MCF 10A (cell line): ENCODE results near the gene PCAT7. TPM values are rescaled to one million over a fixed set of nuclear protein-coding genes. Genes with fewer than 3 reads are reported as not detected.

Experiments used
- BruUV-seq: library from RNA; stranded (reverse); fragments of 400-500 nt; replicated peaks from 2 replicates; lab custom pipeline; 2021; lab: Mats Ljungman, UMichigan
- CTCF ChIA-PET: fragments of 300-600 bp; sonication (Branson Sonifier 250); formaldehyde crosslinking; extraction: SDS; loops from one replicate; lab custom pipeline; 2021; ENCODE audit warnings: antibody characterized with exemption, inconsistent platforms; lab: Yijun Ruan, JAX
- POLR2A ChIA-PET: fragments of 300-600, 350-650 bp; sonication (Branson Sonifier 250); formaldehyde crosslinking; extraction: SDS; loops from one replicate; lab custom pipeline; 2020; ENCODE audit warnings: antibody characterized with exemption, inconsistent platforms; lab: Yijun Ruan, JAX
- DNase-seq: peaks from one replicate; pipeline ENCODE4 v3.0.0-alpha.2; 2018; ENCODE audit not compliant: unreplicated experiment
- H3K27ac Mint-ChIP-seq: one replicate; pipeline ENCODE4 v1.8.0; 2022; ENCODE audit warnings: mild to moderate bottlenecking, low read depth, mixed read lengths; ENCODE audit not compliant: unreplicated experiment
- H3K27me3 Mint-ChIP-seq: one replicate; pipeline ENCODE4 v1.8.0; 2022; ENCODE audit warnings: mixed read lengths; ENCODE audit not compliant: insufficient read depth, unreplicated experiment
- H3K36me3 Mint-ChIP-seq: one replicate; pipeline ENCODE4 v1.8.0; 2022; ENCODE audit warnings: mild to moderate bottlenecking, moderate library complexity, mixed read lengths; ENCODE audit not compliant: insufficient read depth, unreplicated experiment
- H3K4me1 Mint-ChIP-seq: one replicate; pipeline ENCODE4 v1.8.0; 2022; ENCODE audit warnings: mixed read lengths; ENCODE audit not compliant: insufficient read depth, unreplicated experiment
- H3K4me3 Mint-ChIP-seq: one replicate; pipeline ENCODE4 v1.8.0; 2022; ENCODE audit warnings: mild to moderate bottlenecking, moderate library complexity, mixed read lengths; ENCODE audit not compliant: unreplicated experiment
- H3K9me3 Mint-ChIP-seq: one replicate; pipeline ENCODE4 v1.8.0; 2022; ENCODE audit warnings: mixed read lengths; ENCODE audit not compliant: unreplicated experiment
- CTCF ChIP-seq: fragments of 200-600 bp; IDR thresholded peaks from one replicate; pipeline ENCODE4 v1.8.0; 2022; ENCODE audit warnings: antibody characterized with exemption, mild to moderate bottlenecking; ENCODE audit not compliant: unreplicated experiment
- intact Hi-C: fragments of 100-400 bp; cut with micrococcal nuclease; formaldehyde crosslinking; loops from 2 replicates; pipeline ENCODE4 v1.14.1; 2022
- total RNA-seq: library from RNA; stranded (reverse); gene quantifications from 2 replicates; pipeline ENCODE4 v1.2.3, GENCODE V29; 2022

PCAT7 gene
- total RNA-seq, 1 experiment from 2014 or later = not detected

DNA sequence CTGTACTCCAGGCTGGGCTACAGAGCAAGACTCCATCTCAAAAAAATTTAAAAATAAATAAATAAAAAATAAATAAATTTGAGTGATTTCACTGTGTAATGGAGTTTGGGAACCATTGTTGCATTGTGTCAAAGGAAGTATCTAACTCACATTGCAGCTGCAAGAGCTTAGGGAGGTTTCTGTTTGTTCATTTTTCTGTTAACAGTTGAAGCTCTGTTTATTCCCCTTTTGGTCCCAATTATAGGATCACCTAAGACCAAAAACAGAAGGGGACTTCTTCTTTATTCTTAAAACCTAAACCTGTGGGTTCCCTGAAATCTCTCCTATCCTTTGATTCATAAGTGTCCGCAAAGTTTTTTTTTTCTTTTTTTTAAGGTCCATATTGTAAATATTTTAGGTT, 28.6 kb upstream of the PCAT7 start:
- BruUV-seq = no TSS peak
- CTCF ChIA-PET = no interaction called here
- no peaks in the 10 kb centered on the region for H3K4me1 Mint-ChIP-seq
- peaks cover 10% of the 10 kb centered on the region for H3K27me3 Mint-ChIP-seq
- no peaks in the 10 kb centered on the region for H3K36me3 Mint-ChIP-seq
- no peak overlapping the region for H3K27ac Mint-ChIP-seq
- DNase-seq = no peak
- no peak for TF ChIP-seq CTCF
- H3K4me3 Mint-ChIP-seq = no peak overlapping the region
- POLR2A ChIA-PET = interaction anchor here (0.7 kb wide), 1 partner anchor 26 kb away, joined by 3 read pairs; no protein-coding TSS in a partner anchor
- intact Hi-C loops = no loop called here
- no peaks in the 10 kb centered on the region for H3K9me3 Mint-ChIP-seq

GRCh38 chr9:94526951-94527350, 27.9 kb upstream of the PCAT7 start:
- no peak for DNase-seq
- Mint-ChIP-seq H3K36me3 (no peaks in the 10 kb centered on the region), H3K4me1 (no peaks in the 10 kb centered on the region), H3K27ac (no peak overlapping the region), H3K9me3 (no peaks in the 10 kb centered on the region), H3K4me3 (no peak overlapping the region), H3K27me3 (peaks cover 10% of the 10 kb centered on the region)
- TF ChIP-seq CTCF = no peak
- ChIA-PET CTCF (interaction anchor here (0.7 kb wide), 1 partner anchor 458 kb away, joined by 3 read pairs; no protein-coding TSS in a partner anchor), POLR2A (no interaction called here)
- intact Hi-C loops = no loop called here
- BruUV-seq = no TSS peak

GRCh38 chr9:94528886-94529285, 26.0 kb upstream of the PCAT7 start:
- no peak for DNase-seq
- no peaks in the 10 kb centered on the region for H3K36me3 Mint-ChIP-seq
- H3K27me3 Mint-ChIP-seq = peaks cover 10% of the 10 kb centered on the region
- POLR2A ChIA-PET = no interaction called here
- no peak for TF ChIP-seq CTCF
- CTCF ChIA-PET = no interaction called here
- intact Hi-C loops = no loop called here
- H3K4me1 Mint-ChIP-seq = no peaks in the 10 kb centered on the region
- H3K9me3 Mint-ChIP-seq = no peaks in the 10 kb centered on the region
- no peak overlapping the region for H3K27ac Mint-ChIP-seq
- no TSS peak for BruUV-seq
- H3K4me3 Mint-ChIP-seq = no peak overlapping the region

- CTCF ChIA-PET = no interaction called here
- Mint-ChIP-seq H3K9me3 (no peaks in the 10 kb centered on the region), H3K27ac (no peak overlapping the region), H3K4me1 (no peaks in the 10 kb centered on the region), H3K36me3 (no peaks in the 10 kb centered on the region), H3K27me3 (no peaks in the 10 kb centered on the region), H3K4me3 (no peak overlapping the region)
- intact Hi-C loops = no loop called here
- POLR2A ChIA-PET = no interaction called here
- no TSS peak for BruUV-seq
- TF ChIP-seq CTCF = no peak
- DNase-seq = no peak
These were observed 21.7 kb upstream of the PCAT7 start for GRCh38 chr9:94533155-94533554.
